Superior temporal gyrus (tissue), 1 donor: ENCODE data around the gene GPRIN3.
"Not testable (repeated sequence)": the region's sequence is repeated elsewhere in the genome, so short reads cannot be mapped to it uniquely, and the experiment has no call there.

Experiments
- DNase-seq: peaks from one replicate; pipeline ENCODE4 v3.0.0-alpha.2; 2016; ENCODE audit errors: extremely low spot score

The GPRIN3 gene

GRCh38 chr4:89256203-89256800 lies 51.3 kb downstream of the GPRIN3 start:
- DNase-seq = no peak

GRCh38 chr4:89254847-89255246 lies 52.8 kb downstream of the GPRIN3 start:
- no peak for DNase-seq

GRCh38 chr4:89254347-89254746 lies 53.3 kb downstream of the GPRIN3 start:
- not testable (repeated sequence) for DNase-seq

GRCh38 chr4:89253935-89254334 lies 53.7 kb downstream of the GPRIN3 start:
- DNase-seq = no peak

GRCh38 chr4:89253311-89253710 lies 54.3 kb downstream of the GPRIN3 start:
- DNase-seq = no peak

- DNase-seq = no peak
Observed at GRCh38 chr4:89251396-89251795, 56.2 kb downstream of the GPRIN3 start.

- no peak for DNase-seq
Observed at GRCh38 chr4:89249716-89250361, 57.8 kb downstream of the GPRIN3 start.

GRCh38 chr4:89249313-89249712 lies 58.3 kb downstream of the GPRIN3 start:
- DNase-seq = no peak

- DNase-seq = no peak
Observed at GRCh38 chr4:89248879-89249281, 58.7 kb downstream of the GPRIN3 start.

GRCh38 chr4:89247951-89248350 lies 59.6 kb downstream of the GPRIN3 start:
- no peak for DNase-seq

GRCh38 chr4:89245459-89245858 lies 62.1 kb downstream of the GPRIN3 start:
- no peak for DNase-seq

GRCh38 chr4:89243733-89244252 lies 63.8 kb downstream of the GPRIN3 start:
- no peak for DNase-seq

- DNase-seq = no peak
Observed at GRCh38 chr4:89242864-89243732, 64.5 kb downstream of the GPRIN3 start.

- DNase-seq = no peak
Observed at GRCh38 chr4:89242216-89242615, 65.4 kb downstream of the GPRIN3 start.

GRCh38 chr4:89230271-89230670 lies 77.3 kb downstream of the GPRIN3 start:
- DNase-seq = no peak

GRCh38 chr4:89226665-89227574 lies 80.7 kb downstream of the GPRIN3 start:
- peak; percentile 95 for DNase-seq

- no peak for DNase-seq
Observed at GRCh38 chr4:89222170-89222569, 85.4 kb downstream of the GPRIN3 start.

GRCh38 chr4:89221167-89221867 lies 86.3 kb downstream of the GPRIN3 start:
- DNase-seq = no peak

GRCh38 chr4:89218587-89218986 lies 89.0 kb downstream of the GPRIN3 start:
- no peak for DNase-seq

- DNase-seq = no peak
Observed at GRCh38 chr4:89217604-89218003, 90.0 kb downstream of the GPRIN3 start.

- no peak for DNase-seq
Observed at GRCh38 chr4:89216866-89217265, 90.7 kb downstream of the GPRIN3 start.
